CD1c-positive myeloid dendritic cell (primary cell): ENCODE data around the gene HAPSTR1.

Experiments
- DNase-seq: peaks from one replicate; pipeline ENCODE4 v3.0.0-alpha.2; 2016; ENCODE audit errors: extremely low spot score

Gene HAPSTR1

GRCh38 chr16:9123401-9123800, 32.0 kb downstream of the HAPSTR1 start:
- no peak for DNase-seq

- DNase-seq, result peak; percentile 92
These were observed 32.4 kb downstream of the HAPSTR1 start for GRCh38 chr16:9123871-9124270.

DNA sequence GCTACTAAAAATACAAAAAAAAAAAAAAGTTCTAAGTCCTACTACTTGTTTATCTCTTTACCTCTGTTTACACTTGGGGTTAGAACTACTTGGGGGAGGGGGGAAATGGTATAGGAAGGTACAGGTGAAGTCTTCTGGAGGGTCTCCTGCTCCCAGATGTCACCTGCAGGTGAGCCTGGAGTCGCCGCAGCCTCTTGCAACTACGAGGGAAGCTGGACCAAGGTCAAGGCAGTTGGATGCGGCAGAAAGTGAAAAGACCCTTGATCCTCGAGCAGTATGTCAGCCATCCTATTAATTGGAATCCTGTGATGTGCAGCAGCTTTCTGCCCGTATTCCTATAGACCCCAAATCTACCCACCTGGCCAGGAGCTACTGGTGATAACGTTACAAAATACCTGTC, 33.0 kb downstream of the HAPSTR1 start:
- no peak for DNase-seq

- DNase-seq, result no peak
These were observed 33.6 kb downstream of the HAPSTR1 start for GRCh38 chr16:9124908-9125584.

GRCh38 chr16:9125658-9126505, 34.4 kb downstream of the HAPSTR1 start:
- DNase-seq, result no peak

GRCh38 chr16:9126609-9127008, 35.2 kb downstream of the HAPSTR1 start:
- DNase-seq, result no peak

DNA sequence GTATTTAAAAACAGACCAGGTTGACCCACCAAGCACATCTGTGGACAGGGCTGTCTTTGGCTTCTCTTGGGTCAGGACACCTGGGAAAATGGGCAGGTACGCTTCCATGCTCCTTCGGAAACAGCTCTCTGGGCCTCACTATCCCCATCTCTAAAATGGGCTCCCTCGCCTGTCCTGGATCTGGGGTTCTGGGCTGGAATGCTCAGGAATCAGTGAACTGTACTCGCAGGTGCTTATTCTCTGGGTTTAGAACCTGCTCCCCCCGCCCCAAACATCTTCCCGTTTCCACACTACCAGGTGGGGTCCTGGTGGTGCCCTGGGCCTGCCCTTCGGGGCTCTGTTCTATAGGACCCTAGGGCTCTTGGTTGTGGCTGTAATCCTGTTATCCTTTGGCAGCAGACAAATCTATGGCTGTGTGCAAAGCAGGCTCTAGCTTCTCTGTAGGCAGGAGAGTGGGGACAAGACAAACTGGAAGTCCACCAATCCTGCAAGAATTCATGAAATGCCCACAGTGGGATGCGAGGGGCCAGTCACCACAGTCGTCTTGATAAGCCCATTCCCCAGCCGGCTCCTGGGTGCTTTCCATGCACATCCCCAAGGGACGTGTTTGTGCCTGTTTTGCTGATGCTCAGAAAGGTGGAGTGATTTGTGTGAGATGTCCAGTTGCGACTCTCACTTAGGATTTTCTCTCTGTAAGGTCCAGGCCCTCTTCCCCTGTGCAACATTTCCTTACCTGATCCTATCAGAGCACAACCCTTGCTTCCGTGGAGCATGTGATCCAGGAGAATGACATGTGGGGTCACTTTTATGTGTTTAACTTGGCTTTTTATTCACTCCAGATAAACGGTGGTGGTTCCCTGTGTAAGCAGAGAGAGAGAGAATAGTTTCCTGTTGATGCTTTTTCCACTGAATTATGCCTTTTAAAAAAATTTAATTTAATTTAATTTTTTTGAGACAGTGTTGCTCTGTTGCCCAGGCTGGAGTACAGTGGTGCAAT, 37.2 kb downstream of the HAPSTR1 start:
- DNase-seq, result no peak

- no peak for DNase-seq
These were observed 42.9 kb downstream of the HAPSTR1 start for GRCh38 chr16:9134306-9134705.

DNA sequence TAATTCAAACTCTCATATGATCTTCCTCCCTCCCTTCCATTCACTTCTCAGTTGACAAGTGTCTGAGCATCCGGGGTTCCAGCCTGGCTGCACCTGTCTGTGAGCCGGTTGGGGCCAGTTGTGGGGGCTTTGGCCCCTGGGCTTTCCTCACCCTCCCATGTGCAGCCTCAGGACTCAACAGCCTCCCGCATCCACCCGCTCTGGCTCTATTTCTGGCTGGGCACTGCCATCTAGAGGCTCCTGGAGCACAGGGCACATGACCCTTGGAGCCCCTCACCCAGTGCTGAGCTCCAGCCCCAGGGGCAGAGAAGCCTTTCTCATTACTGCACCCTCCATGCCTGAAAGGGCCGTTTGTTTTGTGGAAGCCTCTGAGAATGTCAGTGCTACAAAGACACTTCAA, 43.3 kb downstream of the HAPSTR1 start:
- DNase-seq, result peak; percentile 48

- DNase-seq, result no peak
These were observed 44.4 kb downstream of the HAPSTR1 start for GRCh38 chr16:9135797-9136196.

DNA sequence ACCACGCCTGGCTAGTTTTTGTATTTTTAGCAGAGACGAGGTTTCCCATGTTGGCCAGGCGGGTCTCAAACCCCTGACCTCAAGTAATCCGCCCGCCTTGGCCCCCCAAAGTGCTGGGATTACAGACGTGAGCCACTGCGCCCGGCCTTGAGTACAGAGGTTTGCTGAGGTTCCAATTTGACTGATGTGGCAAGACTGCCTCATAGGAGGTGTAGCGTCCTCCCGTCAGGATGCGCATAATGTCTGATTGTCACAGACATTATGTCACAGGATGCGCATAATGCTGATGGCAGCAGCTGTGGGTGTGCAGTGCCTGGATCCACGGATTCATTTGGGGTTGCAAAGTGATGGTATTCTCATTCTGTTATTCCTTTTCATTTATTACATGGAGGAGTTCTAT, 45.2 kb downstream of the HAPSTR1 start:
- DNase-seq, result no peak

DNA sequence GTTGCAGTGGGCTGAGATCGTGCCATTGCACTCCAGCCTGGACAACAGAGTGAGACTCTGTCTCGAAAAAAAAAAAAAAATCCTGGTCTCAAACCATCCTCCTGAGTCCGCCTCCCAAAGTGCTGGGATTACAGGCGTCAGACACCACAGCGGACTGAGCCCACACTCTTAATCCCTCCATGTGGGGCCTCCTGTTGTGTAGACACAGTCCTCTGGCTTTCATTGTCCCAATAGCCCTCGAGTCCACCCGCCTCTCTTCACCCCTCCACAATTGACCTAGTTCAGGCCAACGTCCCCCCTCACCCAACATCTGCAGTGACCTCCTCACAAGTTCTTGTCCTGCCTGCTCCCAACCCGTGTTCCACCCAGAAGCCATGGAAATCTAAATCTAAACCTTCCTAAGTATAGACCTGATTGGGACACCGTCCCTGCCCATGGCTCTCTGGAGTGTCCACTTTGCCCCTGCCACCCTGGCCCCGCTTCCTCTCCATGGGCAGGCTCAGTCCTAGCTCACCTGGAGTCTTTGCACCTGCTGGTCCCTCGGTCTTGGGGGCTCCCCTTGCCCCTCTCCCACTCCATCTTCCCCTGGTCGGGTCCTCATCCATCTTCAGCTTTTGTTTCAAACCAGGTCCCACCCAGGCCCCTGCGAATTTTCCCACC, 46.7 kb downstream of the HAPSTR1 start:
- DNase-seq, result no peak

GRCh38 chr16:9138731-9139501, 47.5 kb downstream of the HAPSTR1 start:
- peak; percentile 64 for DNase-seq

DNA sequence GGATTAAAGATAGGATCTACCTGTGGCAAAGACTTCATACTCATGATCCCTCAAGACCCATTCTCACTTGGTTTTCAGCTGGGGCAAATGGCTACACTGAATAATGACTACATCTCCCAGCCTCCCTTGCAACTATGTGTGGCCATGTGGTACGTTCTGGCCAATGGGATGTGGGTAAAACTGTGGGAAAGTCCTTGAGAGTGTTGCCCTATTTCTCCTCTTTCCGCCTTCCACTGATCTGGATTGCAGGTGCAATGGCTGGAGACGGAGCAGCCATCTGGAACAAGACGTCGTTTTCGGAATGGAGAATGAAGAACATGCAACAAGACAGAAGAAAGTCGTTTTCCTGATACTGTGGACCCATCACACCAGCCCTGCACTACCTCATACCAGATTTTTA, 48.5 kb downstream of the HAPSTR1 start:
- DNase-seq, result no peak
